ENCODE data around the gene ASPN.

ASPN gene

GRCh38 chr9:92468206-92468605 lies 14.1 kb downstream of the ASPN start:
- DNase-seq (ENCODE audit: low spot score), result no peak

- no peak for DNase-seq (ENCODE audit: low spot score)
These were observed 14.8 kb downstream of the ASPN start for GRCh38 chr9:92467511-92467910.

GRCh38 chr9:92467041-92467440 lies 15.3 kb downstream of the ASPN start:
- DNase-seq (ENCODE audit: low spot score), result no peak

- DNase-seq (ENCODE audit: low spot score), result no peak
These were observed 18.3 kb downstream of the ASPN start for GRCh38 chr9:92463984-92464383.

GRCh38 chr9:92463387-92463786 lies 18.9 kb downstream of the ASPN start:
- no peak for DNase-seq (ENCODE audit: low spot score)

- no peak for DNase-seq (ENCODE audit: low spot score)
These were observed 24.7 kb downstream of the ASPN start for GRCh38 chr9:92457576-92457975.

GRCh38 chr9:92455217-92455616 lies 27.1 kb downstream of the ASPN start:
- peak; percentile 20 for DNase-seq (ENCODE audit: low spot score)

GRCh38 chr9:92446536-92446935 lies 35.8 kb downstream of the ASPN start:
- DNase-seq (ENCODE audit: low spot score), result no peak

- no peak for DNase-seq (ENCODE audit: low spot score)
These were observed 37.5 kb downstream of the ASPN start for GRCh38 chr9:92444841-92445240.

GRCh38 chr9:92440751-92441046 lies 41.6 kb downstream of the ASPN start:
- DNase-seq (ENCODE audit: low spot score), result no peak

GRCh38 chr9:92439921-92440750 lies 42.2 kb downstream of the ASPN start:
- DNase-seq (ENCODE audit: low spot score), result no peak

GRCh38 chr9:92438900-92439526 lies 43.3 kb downstream of the ASPN start:
- DNase-seq (ENCODE audit: low spot score), result no peak

GRCh38 chr9:92435263-92435662 lies 47.0 kb downstream of the ASPN start:
- DNase-seq (ENCODE audit: low spot score), result no peak

GRCh38 chr9:92432972-92433548 lies 49.2 kb downstream of the ASPN start:
- no peak for DNase-seq (ENCODE audit: low spot score)

GRCh38 chr9:92432350-92432749 lies 50.0 kb downstream of the ASPN start:
- no peak for DNase-seq (ENCODE audit: low spot score)

- DNase-seq (ENCODE audit: low spot score), result no peak
These were observed 52.5 kb downstream of the ASPN start for GRCh38 chr9:92429836-92430235.

- no peak for DNase-seq (ENCODE audit: low spot score)
These were observed 55.7 kb downstream of the ASPN start for GRCh38 chr9:92426501-92427145.

- DNase-seq (ENCODE audit: low spot score), result no peak
These were observed 56.8 kb downstream of the ASPN start for GRCh38 chr9:92425474-92425873.

- no peak for DNase-seq (ENCODE audit: low spot score)
These were observed 58.0 kb downstream of the ASPN start, which contains the start of gene OMD for GRCh38 chr9:92424340-92424739. Gene OMD, minus strand, starts transcription at chr9:92424471. Its CDS starts 6,913 bp downstream, at chr9:92417558.

GRCh38 chr9:92423612-92424011 lies 58.7 kb downstream of the ASPN start:
- DNase-seq (ENCODE audit: low spot score), result no peak

- no peak for DNase-seq (ENCODE audit: low spot score)
These were observed 59.5 kb downstream of the ASPN start for GRCh38 chr9:92422611-92423338.

GRCh38 chr9:92414566-92414965 lies 67.7 kb downstream of the ASPN start:
- no peak for DNase-seq (ENCODE audit: low spot score)

Data from HuH-7.5 (cell line).